HG03196 (cell line): Measurements from ENCODE around the gene FAM76A.

Experiments
- ATAC-seq: cut with Tn5 transposase; IDR thresholded peaks from one replicate; pipeline ENCODE4 v1.9.1; 2021; ENCODE audit not compliant: unreplicated experiment

FAM76A gene

DNA sequence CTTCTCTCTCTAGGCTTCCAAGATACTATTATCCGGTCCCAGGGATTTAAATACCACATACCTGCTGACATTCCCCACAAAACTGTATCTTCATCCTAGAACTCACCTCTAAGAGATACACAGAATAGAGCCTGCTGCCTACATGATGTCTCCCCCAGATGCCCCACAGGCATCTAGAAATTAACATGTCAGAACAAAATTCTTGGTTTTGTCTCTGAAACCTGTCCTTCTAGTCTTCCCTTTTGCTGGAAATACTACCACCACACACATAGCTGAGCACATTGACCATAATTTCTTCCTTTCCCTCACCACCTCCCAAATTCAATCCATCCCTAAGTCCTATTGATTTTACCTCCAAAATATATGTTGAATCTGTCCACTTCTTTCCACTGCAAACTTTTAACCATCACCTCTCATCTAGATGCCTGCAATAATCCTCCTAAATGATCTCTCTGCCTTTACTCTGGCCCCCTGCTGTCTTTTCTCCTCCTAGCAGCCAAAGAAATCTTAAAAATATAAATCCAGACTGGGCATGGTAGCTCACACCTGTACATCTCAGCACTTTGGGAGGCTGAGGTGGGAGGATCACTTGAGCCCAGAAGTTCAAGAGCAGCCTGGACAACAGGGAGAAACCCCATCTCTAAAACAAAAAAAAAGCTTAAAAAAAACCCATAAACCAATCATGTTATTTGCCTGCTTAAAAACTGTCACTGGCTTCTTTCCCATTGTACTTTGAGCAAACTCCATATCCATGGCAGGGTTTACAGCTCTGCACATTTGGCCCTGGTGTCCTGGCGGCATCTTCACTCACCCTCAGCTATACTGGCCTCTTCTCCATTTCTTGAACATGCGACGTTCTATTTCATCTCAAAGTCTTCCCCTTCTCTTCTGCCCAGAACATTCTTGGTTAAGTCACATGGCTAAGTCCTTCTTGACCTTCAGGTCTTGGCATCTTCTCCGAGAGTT, 6.2 kb upstream of the FAM76A start:
- no peak for ATAC-seq

DNA sequence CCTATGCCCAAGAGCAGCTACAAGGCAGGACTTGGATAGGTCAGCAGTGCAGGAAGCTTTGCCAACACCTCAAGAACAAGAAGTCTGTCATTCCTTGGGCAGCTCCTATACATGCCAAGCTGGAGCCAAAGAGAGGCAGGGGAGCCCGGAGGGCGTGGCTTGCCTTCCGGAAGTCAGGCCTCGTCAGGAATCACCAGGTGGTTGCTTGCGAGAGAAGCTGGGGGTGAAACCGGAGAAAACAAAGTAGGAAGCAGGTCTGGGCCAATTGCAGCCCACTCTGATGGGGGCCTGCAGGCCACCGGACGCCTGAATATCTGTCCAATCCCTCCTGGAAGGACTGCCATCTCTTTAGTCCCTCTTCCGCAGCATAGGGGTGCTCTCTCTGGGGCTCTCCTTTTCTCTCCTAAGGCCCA, 794 bp upstream of the FAM76A start:
- no peak for ATAC-seq

DNA sequence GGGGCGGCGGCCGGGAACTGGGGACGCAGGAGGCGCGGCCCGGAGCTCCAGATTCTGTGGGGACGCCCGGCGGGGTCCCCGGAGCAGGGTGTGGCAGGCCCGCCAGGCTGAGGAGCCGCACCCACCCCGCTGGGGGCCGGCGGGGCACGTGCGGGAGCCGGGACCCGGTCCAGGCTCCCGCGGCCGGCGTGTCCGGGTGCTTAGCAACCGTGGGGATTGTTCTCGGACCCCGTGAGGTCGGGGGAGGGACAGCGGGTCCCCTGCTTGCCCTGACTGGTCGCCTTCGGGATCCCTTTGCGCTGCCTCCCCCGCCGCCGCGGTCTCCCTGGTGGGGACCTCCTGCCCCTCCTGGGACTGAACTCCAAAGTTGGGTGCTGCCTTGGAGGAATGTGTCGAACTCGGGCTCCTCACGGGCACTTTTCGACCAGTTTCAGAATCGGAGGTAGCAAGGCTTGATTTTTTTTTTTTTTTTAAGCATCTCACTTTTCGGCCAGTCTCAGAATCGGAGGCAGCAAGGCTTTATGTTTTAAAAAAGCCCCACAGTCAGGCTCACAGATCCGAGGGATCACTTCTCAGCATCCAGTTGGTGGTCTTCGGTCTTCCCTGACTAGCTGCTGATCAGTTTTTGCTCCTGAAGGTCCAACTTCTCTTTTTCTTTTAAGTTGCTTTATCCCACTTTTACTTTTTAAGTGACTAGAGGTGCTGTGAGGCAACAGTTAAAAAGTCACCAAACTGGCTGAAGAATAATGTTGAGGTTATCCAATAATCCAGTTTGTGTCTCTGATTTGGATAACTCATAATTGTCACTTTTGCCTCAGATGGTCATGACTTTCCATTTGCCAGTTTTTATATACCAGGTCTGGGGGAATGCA, 648 bp downstream of the FAM76A start:
- ATAC-seq: peak; percentile 26

DNA sequence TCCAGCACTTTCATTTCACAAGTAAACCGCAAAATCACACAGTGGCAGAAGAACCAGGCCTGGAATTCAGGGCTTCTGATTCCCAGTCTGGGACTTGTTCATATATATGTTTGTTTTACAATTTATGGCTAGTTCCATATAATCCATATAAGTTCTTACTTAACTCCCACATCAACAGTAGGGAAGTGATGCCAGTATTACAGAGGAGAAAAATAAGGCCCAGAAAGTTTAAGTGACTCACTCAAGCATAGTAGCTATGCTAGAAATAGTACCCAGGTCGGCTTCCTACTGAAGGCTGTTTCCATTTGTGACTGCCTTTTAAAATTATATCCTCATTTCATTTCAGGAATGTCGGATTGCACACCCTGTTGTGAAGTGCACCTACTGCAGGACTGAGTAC, 1.4 kb downstream of the FAM76A start:
- ATAC-seq: no peak

DNA sequence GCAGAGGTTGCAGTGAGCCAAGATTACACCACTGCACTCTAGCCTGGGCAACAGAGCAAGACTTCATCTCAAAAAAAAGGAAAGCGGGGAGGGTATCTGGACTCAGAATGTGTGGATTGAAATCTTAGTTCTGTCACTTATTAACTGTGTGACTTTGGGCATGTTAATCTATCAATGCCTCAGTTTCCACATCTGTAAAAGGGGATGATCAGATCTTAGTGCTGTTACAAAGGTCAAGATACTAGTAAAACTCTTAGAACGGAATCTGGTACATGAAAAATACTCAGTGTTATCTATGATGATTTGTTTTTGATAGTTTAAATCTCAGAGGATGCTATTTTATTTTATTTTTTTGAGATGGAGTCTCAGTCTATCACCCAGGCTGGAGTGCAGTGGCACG, 10.5 kb downstream of the FAM76A start:
- no peak for ATAC-seq

DNA sequence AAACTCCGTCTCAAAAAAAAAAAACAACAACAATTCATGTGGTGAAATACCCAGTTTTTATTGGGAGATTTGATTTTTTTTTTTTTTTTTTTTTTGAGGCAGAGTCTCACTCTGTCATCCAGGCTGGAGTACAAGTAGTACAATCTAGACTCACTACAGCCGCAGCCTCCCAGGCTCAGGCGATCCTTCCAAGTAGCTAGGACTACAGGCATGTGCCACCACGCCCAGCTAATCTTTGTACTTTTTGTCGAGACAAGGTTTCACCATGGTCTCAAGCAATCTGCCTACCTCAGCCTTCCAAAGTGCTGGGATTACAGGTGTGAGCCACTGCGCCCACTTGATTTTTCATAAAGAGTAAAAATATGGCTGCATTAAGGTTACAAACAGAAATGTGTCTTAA, 15.4 kb downstream of the FAM76A start:
- ATAC-seq: no peak

DNA sequence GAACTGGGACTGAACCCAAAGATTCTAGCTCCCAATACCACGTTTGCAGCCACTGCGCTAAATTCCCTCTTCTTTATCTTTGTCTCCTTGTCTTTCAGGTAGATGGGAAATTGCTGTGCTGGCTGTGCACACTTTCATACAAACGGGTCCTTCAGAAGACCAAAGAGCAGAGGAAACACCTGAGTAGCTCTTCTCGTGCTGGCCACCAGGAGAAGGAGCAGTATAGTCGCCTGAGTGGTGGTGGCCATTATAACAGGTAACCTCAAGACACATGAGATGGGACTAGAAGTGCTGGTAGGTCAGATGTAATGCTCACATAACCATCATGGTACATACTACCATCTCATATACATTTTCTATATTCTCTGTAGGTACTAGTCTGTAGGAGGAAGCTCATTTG, 18.8 kb downstream of the FAM76A start:
- ATAC-seq: no peak

DNA sequence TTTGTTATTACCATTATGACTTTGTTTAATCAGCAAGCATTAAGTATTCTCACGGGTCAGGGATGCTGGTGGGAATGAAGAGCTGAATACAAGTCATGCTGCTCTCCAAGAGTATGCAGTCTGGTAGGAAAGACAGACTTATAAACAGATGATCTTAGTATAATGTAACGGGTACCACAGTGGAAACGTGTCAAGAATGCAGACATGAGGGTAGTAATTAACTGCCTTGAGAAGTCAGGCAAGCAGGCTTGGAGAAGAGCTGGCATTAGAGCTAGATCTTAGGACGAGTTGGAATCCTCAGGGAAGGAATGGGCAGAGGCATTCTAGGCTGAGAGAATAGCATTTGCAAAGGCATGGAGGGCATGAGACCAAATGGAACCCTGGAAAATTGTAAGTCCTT, 19.7 kb downstream of the FAM76A start:
- no peak for ATAC-seq

DNA sequence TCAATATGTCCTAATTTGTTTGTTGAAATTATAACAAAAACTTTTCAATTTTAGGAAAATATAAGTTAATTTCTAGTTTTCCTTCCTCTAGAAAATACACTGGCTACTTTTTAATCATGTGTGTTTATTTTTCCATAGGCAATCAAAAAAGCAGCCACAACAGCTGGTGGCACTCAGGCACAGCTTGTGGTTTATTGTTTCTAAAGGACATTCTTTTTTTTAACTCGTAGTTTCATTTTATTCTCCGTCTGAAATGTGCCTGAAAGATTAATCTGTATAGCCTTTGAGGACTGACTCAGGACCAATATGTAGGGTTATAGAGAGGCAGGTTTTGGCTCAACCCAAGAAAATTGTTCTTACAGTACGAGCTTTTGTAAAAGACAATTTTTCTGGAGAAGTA, 26.6 kb downstream of the FAM76A start:
- no peak for ATAC-seq

DNA sequence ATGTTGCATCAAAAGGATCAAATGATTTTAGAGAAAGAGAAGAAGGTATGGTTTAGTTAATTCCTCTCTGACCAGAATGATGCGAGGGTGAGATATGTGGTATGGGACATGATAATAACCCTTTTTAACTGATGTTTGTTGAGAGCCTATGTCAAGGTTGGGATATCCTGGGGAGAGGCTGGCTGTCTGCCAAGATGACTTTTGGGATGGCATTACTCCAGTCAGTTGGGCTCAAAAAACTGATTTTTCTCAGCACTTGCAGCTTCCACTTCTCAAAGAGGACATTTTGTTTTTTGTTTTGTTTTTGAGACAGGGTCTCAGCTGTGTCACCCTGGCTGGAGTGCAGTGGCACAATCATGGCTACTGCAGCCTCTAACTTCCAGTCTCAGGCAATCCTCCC, 29.5 kb downstream of the FAM76A start:
- no peak for ATAC-seq

DNA sequence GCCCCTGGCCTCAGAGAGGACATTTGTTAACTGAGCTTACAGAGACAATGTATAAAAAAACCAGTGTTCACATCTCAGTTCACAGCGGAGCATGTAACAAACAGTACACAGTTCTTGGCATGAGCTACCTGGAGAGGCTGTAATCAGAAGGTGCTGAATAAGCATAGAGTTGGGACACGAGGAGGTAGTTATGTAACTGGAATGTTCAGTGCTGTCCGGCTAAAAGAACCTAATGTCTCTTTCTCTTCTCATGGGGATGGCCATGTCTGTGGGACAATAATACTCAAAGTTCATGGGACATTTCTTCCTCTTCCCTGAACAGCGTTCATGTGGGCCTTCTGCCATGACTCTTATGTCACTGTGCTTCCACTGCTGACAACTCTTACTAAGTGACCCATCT, 30.1 kb downstream of the FAM76A start:
- no peak for ATAC-seq

DNA sequence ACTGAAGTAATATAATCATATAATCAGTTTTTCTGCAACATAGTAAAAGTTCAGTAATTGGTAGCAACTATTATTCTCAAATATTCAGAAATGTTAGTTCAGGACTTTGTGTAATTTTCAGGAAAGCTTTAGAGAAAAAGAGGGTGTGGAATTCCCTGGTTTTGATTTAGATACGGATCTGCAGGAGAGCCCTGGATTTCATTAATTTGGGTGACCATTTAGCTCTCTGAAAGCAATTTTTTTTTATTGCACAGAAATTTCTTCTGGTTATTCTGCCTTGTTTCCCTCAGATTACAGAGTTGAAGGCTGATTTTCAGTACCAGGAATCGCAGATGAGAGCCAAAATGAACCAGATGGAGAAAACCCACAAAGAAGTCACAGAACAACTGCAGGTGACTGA, 33.5 kb downstream of the FAM76A start:
- no peak for ATAC-seq

DNA sequence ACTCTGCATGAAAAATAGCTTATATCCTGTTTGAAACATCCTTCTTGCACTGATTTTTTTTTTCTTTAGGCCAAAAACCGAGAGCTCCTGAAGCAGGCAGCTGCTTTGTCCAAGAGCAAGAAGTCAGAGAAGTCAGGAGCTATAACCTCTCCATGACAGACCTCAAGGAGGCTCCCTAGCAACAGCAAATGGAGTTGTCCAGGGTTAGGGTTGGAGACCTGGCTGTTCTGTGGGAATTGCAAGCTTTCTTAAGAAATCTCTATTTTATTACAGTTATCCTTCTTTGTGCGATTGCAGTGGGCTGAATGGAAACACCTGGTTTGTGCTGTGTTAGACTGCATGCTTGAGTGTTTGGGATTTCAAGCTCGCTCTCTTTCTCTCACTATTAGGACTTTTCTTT, 34.7 kb downstream of the FAM76A start:
- ATAC-seq: no peak

DNA sequence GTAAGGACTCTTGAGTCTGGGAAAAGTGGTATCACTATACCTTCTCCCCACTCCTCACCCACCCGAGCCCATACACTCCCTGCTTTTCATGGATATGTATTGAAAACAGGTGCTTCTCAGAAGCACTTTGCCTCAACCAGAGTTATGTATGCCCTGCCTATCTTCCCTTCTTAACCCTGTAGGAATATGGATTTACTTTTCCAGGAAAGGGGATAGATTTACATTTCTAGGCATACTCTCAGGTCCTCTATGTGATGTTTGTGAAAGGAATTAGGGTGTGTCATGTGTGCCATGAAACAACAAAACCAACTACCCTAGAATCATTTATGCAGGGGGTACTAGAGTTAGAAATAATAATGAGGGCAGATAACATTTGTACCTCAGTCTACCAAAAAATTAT, 36.3 kb downstream of the FAM76A start:
- no peak for ATAC-seq

DNA sequence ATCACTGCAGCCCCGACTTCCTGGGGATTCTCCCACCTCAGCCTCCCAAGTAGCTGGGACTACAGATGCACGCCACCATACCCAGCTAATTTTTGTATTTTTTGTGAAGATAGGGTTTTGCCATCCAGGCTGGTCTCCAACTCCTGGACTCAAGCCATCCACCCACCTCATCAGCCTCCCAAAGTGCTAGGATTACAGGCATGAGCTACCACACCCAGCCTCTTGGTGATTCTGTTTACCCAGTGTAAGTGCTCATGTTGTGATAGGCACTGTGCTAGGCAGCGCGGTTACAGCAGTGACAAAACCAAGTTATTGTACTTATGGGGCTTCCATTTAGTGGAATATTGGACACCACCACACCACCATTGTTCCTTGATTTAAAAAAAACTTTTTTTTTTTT, 37.6 kb downstream of the FAM76A start:
- no peak for ATAC-seq

DNA sequence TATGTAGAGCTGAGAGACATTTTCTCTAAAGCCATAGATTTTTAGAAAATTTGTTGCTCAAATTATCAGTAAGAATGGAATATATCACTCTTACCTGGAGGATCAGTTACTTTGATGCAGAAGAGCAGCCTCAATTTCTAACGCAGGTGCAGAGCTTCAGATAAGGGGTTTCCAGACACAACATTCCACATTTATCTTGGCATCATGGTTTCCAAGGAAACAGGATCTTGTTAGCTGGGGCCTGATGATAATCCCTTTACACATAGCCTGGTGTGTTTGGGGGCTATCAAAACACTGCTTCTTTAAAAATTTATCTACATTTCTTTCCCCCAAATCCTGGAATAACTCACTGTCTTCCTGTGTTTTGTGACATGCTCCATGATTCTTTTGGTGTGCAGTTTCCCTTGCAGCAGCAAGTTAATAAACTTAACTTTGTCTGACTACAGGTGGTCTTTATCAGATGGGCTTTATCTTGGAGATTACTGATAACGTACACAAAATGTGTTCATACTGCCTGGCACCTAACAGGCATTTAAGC, 44.6 kb downstream of the FAM76A start:
- ATAC-seq: no peak

DNA sequence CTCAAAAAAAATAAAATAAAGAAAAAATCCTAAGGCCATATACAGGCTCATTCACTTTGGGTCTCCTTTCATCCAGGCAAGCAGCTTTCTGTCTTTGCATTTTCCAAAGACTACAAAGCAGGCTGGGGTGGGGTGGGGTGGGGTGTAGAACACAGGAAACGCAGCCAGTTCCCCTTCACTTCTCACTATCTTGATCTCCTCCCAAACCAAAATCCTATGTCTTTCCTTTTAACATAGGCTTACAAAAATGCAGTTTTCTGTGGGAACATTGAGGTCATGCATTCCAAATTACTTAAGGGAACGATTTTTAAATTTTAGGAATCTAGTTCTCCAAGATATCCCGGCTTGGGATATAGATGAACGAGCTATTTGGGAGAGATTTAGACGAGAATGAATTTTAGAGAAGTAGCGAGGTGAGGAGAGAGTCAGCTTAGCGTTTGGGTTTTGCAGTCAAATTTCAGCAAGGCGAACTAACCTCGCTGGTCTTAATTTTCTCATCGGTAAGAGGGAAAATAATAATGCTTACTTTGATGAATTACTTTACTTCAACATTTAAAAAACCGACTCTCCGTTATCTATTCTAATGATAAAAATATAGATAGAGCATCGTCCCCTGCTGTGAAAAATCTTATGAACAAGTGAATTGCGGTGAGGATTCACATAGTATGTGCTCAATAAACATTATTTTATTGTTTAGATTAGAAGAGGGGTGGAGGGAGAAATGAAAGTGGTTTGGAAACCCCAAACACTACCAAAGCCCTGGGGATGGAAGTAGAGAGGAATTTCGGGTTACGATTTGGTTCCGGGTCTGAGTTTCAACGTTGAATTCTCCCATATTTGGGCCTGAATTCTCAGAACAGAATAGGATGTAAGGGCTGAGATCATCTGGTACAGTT, 46.5 kb downstream of the FAM76A start:
- ATAC-seq: no peak

DNA sequence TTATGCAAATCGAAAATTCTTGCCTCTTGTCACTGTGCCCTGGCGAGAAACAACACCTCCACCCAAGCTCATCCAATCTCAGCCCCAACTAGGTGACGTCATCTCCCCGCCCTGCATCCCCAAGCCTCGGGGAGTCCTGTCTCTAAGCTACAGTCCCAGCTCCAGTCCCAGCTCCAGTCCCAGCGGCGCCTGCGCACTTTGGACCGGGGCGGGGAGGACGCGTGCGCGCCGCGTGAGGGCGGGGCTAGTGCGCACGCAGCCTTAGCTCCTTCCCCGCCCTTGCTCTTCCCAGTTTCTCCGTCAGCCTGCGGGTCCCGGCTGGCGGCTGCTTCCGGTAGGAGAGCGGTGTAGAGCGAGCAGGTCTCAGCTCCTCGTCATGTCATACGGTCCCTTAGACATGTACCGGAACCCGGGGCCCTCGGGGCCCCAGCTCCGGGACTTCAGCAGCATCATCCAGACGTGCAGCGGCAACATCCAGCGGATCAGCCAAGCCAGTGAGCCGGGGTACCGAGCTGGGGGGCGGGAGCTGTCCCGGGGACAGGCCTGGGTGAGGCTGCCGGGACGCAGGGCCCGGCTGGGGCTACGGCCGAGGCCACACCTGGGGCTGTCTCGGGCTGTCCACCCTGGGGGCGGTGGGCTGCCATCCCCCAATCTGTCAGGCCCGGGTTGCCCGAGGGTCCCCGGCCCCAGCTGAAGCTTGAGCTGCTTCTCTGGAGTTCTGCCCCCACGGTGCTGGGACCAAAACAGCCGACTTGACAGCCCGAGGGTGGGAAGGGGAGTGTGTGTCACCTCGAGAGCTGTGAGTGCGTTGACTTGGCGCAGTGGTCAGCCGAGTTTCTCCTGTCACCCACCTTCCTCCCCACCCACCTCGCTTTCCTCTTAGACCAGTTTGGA, 47.4 kb downstream of the FAM76A start, which contains the start of gene STX12:
Gene STX12 (plus strand): TSS at position 288 of the 894 bp plus-strand sequence. CDS start 89 bp downstream, at position 377.
- peak; percentile 91 for ATAC-seq

DNA sequence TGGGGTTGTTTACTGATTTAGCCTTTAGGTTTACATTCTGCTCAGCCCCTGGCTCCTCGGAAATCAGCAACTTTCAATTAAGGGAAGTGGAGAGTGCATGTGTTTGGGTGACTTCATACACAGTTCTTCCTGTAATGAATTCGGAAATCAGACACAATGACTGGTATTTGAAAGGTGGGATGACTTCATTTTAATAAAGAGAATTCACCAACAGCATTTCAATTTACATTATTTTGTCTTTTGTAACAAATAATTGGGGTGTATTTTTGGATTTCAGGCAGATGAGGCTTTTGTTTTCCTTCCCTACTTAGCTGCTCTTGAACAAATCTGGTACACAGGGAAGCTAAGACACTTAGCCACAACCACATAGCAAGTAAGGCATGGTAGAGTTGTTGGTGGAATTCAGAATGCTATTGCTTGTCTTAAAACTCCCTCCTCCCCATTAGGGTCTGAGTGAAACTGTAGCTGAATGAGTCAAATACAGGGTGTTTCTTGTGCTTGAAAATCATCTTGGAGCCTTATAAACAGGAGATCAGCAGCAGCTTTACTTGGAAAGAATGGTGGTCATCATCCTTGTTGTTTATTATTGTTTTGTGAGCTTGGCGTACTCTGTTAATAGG, 48.2 kb downstream of the FAM76A start:
- ATAC-seq: peak; percentile 11
